Measurements from ENCODE around the gene KBTBD4.
A peak's percentile ranks its signal among the peaks of the same experiment; 100 is the strongest.
"Not testable (repeated sequence)": the region's sequence is repeated elsewhere in the genome, so short reads cannot be mapped to it uniquely, and the experiment has no call there.

The KBTBD4 gene

DNA sequence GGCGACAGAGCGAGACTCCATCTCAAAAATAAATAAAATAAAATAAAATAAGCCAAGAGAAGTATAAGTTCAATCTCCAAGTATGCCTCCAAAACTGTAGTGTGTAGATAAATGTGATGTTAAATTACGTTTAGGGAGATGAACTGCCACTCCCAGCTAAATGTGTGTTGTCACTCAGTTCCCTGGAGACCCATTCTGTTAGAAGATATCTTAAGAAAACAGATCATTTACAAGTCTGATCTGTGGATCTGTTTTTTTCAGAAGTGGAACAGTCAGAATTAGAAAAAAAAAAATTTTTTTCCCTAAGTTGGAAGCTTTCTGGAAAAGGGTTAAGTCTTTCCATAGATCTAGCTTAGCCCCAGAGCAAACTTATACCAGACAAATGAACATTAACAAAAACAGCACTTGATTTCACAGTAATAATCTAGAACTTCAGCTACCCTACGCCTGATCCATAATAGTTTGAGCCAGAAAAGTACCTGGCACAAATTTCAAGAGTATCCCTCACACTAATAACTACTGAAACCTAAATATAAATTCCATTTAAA is 44.0 kb downstream of the KBTBD4 start:
- Histone ChIP-seq H3K27ac (ENCODE audit: low read length) (no peak overlapping the region), H3K27me3 (ENCODE audit: low read depth, low read length) (no peaks in the 10 kb centered on the region), H3K9me3 (ENCODE audit: control insufficient read depth in 1 of 2, low read length in 2 of 2) (no peaks in the 10 kb centered on the region), H3K4me1 (ENCODE audit: control insufficient read depth in 1 of 2, insufficient read depth in 2 of 2, low read length in 2 of 2) (peaks cover 10 to 75% of the 10 kb centered on the region in 2 donors), H3K36me3 (ENCODE audit: control insufficient read depth in 1 of 2, insufficient read depth in 2 of 2, low read length in 2 of 2) (no peaks in the 10 kb centered on the region), H3K4me3 (ENCODE audit: low read depth in 1 of 2, low read length in 2 of 2) (no peak overlapping the region)

DNA sequence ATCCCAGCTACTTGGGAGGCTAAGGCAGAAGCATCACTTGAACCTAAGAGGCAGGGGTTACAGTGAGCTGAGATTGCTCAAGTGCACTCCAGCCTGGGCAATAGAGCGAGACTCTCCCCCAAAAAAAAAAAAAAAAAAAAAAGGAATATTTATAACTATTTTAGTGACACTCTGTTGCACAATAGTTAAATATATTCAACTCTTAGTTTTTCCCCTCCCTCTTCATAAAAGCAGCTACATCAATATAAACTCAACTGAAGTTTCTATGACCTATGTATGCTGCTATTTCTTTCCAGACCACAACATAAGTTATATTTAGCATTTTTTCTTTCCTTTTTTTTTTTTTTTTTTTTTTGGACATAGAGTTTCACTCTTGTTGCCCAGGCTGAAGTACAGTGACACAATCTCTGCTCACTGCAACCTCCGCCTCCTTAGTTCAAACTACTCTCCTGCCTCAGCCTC is 45.0 kb downstream of the KBTBD4 start:
- Histone ChIP-seq H3K27ac (ENCODE audit: low read length) (no peak overlapping the region), H3K36me3 (ENCODE audit: control insufficient read depth in 1 of 2, insufficient read depth in 2 of 2, low read length in 2 of 2) (no peaks in the 10 kb centered on the region), H3K4me3 (ENCODE audit: low read depth in 1 of 2, low read length in 2 of 2) (no peak overlapping the region), H3K4me1 (ENCODE audit: control insufficient read depth in 1 of 2, insufficient read depth in 2 of 2, low read length in 2 of 2) (peaks cover 7 to 67% of the 10 kb centered on the region in 2 donors), H3K9me3 (ENCODE audit: control insufficient read depth in 1 of 2, low read length in 2 of 2) (no peaks in the 10 kb centered on the region), H3K27me3 (ENCODE audit: low read depth, low read length) (no peaks in the 10 kb centered on the region)

DNA sequence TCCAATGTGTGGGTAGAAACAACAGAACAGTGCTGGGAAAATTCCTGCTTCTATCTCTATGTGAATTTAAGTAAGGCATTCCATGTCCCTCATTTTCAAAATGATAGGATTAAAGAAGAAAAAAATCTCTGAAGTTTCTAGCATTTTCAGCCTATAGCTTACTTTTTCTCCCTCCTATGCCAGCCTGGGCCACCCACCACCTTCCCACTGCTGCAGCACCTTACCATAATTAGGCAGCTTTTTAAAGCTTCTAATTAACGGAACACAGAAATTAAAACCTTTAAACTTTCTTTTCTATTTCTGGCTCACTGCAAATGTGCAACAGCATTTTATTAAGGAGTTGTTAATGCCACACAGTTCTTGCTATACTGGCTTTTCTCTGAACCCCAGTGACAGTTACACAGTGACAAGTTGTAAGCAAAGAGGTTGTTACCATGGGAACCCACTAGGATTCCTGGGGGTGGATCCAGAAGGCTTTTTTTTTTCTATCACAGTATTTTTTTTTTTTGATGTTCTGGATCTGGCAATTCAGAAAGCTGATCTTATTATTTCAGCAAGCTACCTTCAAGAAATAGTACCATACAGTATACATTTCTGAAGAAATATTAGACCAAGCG is 46.1 kb downstream of the KBTBD4 start:
- Histone ChIP-seq H3K27me3 (ENCODE audit: low read depth, low read length) (no peaks in the 10 kb centered on the region), H3K4me3 (ENCODE audit: low read depth in 1 of 2, low read length in 2 of 2) (no peak overlapping the region), H3K27ac (ENCODE audit: low read length) (no peak overlapping the region), H3K4me1 (ENCODE audit: control insufficient read depth in 1 of 2, insufficient read depth in 2 of 2, low read length in 2 of 2) (peaks cover 4 to 60% of the 10 kb centered on the region in 2 donors), H3K36me3 (ENCODE audit: control insufficient read depth in 1 of 2, insufficient read depth in 2 of 2, low read length in 2 of 2) (no peaks in the 10 kb centered on the region), H3K9me3 (ENCODE audit: control insufficient read depth in 1 of 2, low read length in 2 of 2) (no peaks in the 10 kb centered on the region)

DNA sequence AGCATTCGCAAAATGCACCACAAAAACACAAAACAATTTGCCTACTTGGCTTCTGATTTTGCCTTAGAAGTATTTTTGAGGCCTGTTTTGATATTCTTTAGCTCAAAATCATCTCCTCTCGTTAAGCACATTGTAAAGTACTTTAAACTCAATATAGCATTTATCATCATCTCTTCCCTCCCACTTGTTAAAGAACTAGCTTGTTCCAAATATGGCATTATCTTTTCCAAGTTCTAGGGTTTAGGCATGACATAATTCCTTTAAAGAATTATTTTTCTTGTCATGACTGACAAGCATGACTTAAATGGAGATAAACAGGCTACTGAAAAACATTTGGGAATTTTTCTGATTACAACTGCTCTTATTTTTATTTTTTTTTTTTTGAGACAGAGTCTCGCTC is 47.1 kb downstream of the KBTBD4 start:
- Histone ChIP-seq H3K4me3 (ENCODE audit: low read depth in 1 of 2, low read length in 2 of 2) (no peak overlapping the region), H3K27ac (ENCODE audit: low read length) (no peak overlapping the region), H3K36me3 (ENCODE audit: control insufficient read depth in 1 of 2, insufficient read depth in 2 of 2, low read length in 2 of 2) (no peaks in the 10 kb centered on the region), H3K27me3 (ENCODE audit: low read depth, low read length) (no peaks in the 10 kb centered on the region), H3K4me1 (ENCODE audit: control insufficient read depth in 1 of 2, insufficient read depth in 2 of 2, low read length in 2 of 2) (peaks cover 4 to 50% of the 10 kb centered on the region in 2 donors), H3K9me3 (ENCODE audit: control insufficient read depth in 1 of 2, low read length in 2 of 2) (no peaks in the 10 kb centered on the region)

DNA sequence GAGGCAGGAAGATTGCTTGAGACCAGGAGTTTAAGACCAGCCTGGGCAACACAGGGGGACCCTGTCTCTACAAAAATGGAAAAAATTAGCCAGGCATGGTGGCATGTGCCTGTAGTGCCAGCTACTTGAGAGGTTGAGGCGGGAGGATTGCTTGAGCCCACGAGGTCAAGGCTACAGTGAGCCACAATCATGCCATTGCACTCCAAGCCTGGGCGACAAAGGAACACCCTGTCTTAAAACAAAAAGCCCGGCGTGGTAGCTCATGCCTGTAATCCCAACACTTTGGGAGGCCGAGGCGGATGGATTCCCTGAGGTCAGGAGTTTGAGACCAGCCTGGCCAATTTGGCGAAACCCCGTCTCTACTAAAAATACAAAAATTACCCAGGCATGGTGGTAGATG is 48.0 kb downstream of the KBTBD4 start:
- not testable (repeated sequence) for H3K9me3 ChIP-seq (ENCODE audit: control insufficient read depth in 1 of 2, low read length in 2 of 2); H3K36me3 ChIP-seq (ENCODE audit: control insufficient read depth in 1 of 2, insufficient read depth in 2 of 2, low read length in 2 of 2); H3K4me3 ChIP-seq (ENCODE audit: low read depth in 1 of 2, low read length in 2 of 2); H3K27ac ChIP-seq (ENCODE audit: low read length); H3K27me3 ChIP-seq (ENCODE audit: low read depth, low read length)
- H3K4me1 ChIP-seq (ENCODE audit: control insufficient read depth in 1 of 2, insufficient read depth in 2 of 2, low read length in 2 of 2), result peaks cover 4 to 44% of the 10 kb centered on the region in 2 donors

DNA sequence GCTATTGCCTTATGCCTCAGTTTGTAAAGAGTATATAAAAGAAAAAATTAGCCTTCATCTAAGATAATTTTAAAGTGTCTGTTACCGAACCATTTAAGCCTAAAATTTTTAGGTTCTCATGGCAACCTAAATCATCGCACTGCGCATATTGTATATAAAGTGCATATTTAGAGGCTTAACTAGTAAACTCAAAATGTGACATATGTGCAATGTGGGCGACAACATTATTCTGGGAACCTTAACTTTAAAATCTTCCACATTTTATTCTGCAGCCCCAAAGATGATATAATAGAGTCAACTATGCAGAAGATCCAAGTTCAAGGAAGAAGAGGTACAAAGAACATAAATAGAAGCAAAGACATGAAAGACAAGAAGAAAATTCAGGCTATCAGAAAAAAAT is 48.8 kb downstream of the KBTBD4 start:
- Histone ChIP-seq H3K9me3 (ENCODE audit: control insufficient read depth in 1 of 2, low read length in 2 of 2) (no peaks in the 10 kb centered on the region), H3K4me1 (ENCODE audit: control insufficient read depth in 1 of 2, insufficient read depth in 2 of 2, low read length in 2 of 2) (peaks cover 4 to 47% of the 10 kb centered on the region in 2 donors), H3K27ac (ENCODE audit: low read length) (no peak overlapping the region), H3K36me3 (ENCODE audit: control insufficient read depth in 1 of 2, insufficient read depth in 2 of 2, low read length in 2 of 2) (no peaks in the 10 kb centered on the region), H3K27me3 (ENCODE audit: low read depth, low read length) (no peaks in the 10 kb centered on the region), H3K4me3 (ENCODE audit: low read depth in 1 of 2, low read length in 2 of 2) (no peak overlapping the region)

DNA sequence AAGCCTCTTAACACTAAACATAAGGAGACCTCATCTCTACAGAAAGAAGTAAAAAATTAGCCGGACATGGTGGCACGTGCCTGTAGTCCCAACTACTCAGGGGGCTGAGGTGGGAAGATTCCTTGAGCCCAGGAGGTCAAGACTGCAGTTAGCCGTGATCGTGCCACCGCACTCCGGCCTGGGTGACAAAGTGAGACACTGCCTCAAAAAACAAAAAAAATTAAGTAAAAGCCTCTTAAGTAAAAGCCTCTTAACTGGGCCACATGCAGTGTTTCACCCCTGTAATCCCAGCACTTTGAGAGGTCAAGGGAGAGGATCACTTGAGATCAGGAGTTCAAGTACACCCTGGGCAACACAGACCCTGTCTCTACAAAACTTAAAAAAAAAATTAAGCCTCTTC is 51.6 kb downstream of the KBTBD4 start:
- no peaks in the 10 kb centered on the region for H3K9me3 ChIP-seq (ENCODE audit: control insufficient read depth in 1 of 2, low read length in 2 of 2)
- no peak overlapping the region for H3K4me3 ChIP-seq (ENCODE audit: low read depth in 1 of 2, low read length in 2 of 2)
- peaks cover 23 to 34% of the 10 kb centered on the region in 2 donors for H3K4me1 ChIP-seq (ENCODE audit: control insufficient read depth in 1 of 2, insufficient read depth in 2 of 2, low read length in 2 of 2)
- no peak overlapping the region for H3K27ac ChIP-seq (ENCODE audit: low read length)
- H3K36me3 ChIP-seq (ENCODE audit: control insufficient read depth in 1 of 2, insufficient read depth in 2 of 2, low read length in 2 of 2), result no peaks in the 10 kb centered on the region
- no peaks in the 10 kb centered on the region for H3K27me3 ChIP-seq (ENCODE audit: low read depth, low read length)

DNA sequence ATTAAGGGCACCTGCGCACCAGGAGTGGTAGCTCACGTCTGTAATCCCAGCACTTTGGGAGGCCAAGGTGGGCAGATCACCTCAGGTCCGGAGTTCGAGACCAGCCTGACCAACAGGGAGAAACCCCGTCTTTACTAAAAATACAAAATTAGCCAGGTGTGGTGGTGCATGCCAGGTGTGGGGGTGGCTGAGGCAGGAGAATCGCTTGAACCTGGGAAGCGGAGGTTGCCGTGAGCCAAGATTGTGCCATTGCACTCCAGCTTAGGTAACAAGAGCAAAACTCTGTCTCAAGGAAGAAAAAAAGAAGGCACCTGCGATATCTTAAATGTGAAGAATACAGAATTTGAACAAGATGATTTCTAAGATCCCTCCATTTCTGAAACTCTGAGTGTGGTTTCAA is 52.7 kb downstream of the KBTBD4 start:
- H3K27ac ChIP-seq (ENCODE audit: low read length), result not testable (repeated sequence)
- H3K4me1 ChIP-seq (ENCODE audit: control insufficient read depth in 1 of 2, insufficient read depth in 2 of 2, low read length in 2 of 2), result peaks cover 19 to 30% of the 10 kb centered on the region in 2 donors

DNA sequence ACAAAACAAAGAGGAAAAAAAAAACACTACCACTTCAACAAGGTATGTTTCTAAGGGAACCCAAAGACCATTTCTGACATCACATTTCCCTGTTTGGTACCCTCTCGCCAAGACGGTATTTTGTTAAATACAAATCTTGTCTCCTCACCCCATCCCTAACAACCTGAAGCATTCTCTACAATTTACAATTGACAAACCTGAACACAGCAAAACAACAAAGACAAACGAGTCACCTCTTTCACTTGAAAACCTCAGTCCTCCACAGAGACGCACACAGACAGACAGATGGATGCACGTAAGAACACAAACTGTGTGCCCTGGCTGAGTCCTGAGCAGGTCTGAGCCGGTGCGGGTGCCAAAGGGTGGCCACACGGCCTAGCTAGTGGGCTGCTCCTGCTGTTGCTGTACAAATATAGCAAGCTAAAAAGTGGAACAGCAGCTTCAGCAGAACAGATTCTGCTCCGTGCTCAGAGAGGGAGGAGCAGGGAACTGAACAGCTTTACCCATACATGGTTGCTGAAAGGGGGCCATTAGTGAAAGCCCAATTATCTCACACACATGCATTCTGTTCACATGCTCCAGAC is 54.4 kb downstream of the KBTBD4 start:
- Histone ChIP-seq H3K4me3 (ENCODE audit: low read depth in 1 of 2, low read length in 2 of 2) (peak overlapping the region; percentile 17 to 58), H3K36me3 (ENCODE audit: control insufficient read depth in 1 of 2, insufficient read depth in 2 of 2, low read length in 2 of 2) (no peaks in the 10 kb centered on the region), H3K4me1 (ENCODE audit: control insufficient read depth in 1 of 2, insufficient read depth in 2 of 2, low read length in 2 of 2) (peaks cover 19 to 38% of the 10 kb centered on the region in 2 donors), H3K9me3 (ENCODE audit: control insufficient read depth in 1 of 2, low read length in 2 of 2) (no peaks in the 10 kb centered on the region), H3K27ac (ENCODE audit: low read length) (peak overlapping the region; percentile 90), H3K27me3 (ENCODE audit: low read depth, low read length) (no peaks in the 10 kb centered on the region)

More for the DNA sequence above, 52.7 kb downstream of the KBTBD4 start:
- not testable (repeated sequence) for H3K27me3 ChIP-seq (ENCODE audit: low read depth, low read length); H3K4me3 ChIP-seq (ENCODE audit: low read depth in 1 of 2, low read length in 2 of 2); H3K36me3 ChIP-seq (ENCODE audit: control insufficient read depth in 1 of 2, insufficient read depth in 2 of 2, low read length in 2 of 2); H3K9me3 ChIP-seq (ENCODE audit: control insufficient read depth in 1 of 2, low read length in 2 of 2)

DNA sequence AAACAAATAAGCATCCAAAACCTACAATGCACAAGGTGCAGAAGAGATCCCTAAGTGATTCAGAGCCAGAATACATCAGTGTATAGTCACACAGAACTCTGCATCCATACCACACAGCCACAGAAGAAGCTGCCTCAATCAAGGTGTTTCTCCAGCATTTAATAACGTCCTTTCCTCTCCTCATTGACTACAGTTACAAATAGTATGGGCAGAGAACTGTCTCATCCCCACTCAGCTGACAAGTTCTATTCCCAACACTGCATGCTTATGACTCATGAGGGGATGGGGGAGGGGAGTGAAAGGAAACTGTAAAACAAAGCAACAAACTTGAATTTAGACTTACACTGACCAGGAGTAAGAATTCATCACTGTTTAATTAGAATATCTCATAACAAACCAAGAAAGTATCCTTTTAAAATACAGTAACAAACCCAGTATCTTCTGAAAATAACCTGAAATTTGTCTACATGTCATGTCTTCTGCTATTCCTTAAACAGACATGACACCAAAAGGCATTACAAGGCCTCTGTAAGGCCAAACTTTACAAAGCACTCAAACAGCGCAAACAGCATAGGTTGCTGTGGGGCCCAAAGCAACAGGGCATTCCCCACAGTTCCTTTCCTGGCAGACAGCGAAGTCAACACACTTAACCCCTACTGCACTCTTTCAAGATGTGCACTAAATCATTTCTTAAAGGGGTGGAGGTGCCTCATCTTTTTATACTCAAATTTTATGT is 55.1 kb downstream of the KBTBD4 start:
- Histone ChIP-seq H3K27ac (ENCODE audit: low read length) (peak overlapping the region; percentile 90), H3K36me3 (ENCODE audit: control insufficient read depth in 1 of 2, insufficient read depth in 2 of 2, low read length in 2 of 2) (no peaks in the 10 kb centered on the region), H3K27me3 (ENCODE audit: low read depth, low read length) (no peaks in the 10 kb centered on the region), H3K4me3 (ENCODE audit: low read depth in 1 of 2, low read length in 2 of 2) (peak overlapping the region; percentile 17 to 58), H3K4me1 (ENCODE audit: control insufficient read depth in 1 of 2, insufficient read depth in 2 of 2, low read length in 2 of 2) (peaks cover 22 to 42% of the 10 kb centered on the region in 2 donors), H3K9me3 (ENCODE audit: control insufficient read depth in 1 of 2, low read length in 2 of 2) (no peaks in the 10 kb centered on the region)
